ENCODE results near the gene JADE2. TPM values are rescaled to one million over a fixed set of nuclear protein-coding genes. Genes with fewer than 3 reads are reported as not detected.
A peak's percentile ranks its signal among the peaks of the same experiment; 100 is the strongest.
"Not testable (repeated sequence)": the region's sequence is repeated elsewhere in the genome, so short reads cannot be mapped to it uniquely, and the experiment has no call there.

The JADE2 gene
- total RNA-seq, 2 experiments from 2014 or later, result 32.3 to 67.0 TPM

DNA sequence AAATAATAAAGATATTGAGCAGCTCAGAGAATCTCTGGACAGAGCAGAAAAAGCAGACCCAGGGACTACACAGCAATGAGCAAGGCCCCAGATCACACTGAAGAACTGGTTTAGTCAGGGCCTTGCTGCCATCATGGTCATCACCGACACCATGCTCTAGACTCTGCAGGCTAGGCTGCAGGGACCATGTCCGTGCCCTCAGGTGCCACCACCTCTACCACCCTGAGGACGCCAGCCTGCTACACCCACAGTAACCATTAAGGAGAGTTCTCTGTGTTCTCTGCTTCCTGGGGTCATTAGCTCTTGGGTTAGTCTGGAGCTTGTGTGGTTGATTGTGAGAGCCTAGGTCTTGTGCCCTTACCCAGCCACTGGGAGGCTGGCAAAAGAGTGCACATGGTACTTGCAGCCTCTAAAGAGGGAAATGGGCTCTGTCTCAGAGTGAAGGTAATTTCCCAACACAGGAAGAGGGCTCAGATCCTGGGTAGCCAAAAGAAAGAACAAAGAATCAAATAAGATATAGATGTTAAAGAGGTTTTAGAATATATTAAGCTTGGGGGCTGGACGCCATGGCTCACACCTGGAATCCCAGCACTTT, 31.9 kb upstream of the JADE2 start:
- H3K4me1 ChIP-seq (ENCODE audit: insufficient read depth, low read length, poor library complexity, severe bottlenecking), result no peaks in the 10 kb centered on the region
- no peak overlapping the region for H3K27ac ChIP-seq (ENCODE audit: low read depth, low read length, poor library complexity, severe bottlenecking)
- intact Hi-C loops (cut with micrococcal nuclease; ENCODE audit: unreplicated experiment), result no loop called here
- DNase-seq (ENCODE audit: low spot score), result no peak
- no peak overlapping the region for H3K4me3 ChIP-seq (ENCODE audit: low read depth, low read length, poor library complexity, severe bottlenecking)
- CTCF ChIA-PET (ENCODE audit: unreplicated experiment), result no interaction called here
- no peaks in the 10 kb centered on the region for H3K79me2 ChIP-seq (ENCODE audit: insufficient read depth, low read depth, low read length)
- no TSS peak for BruUV-seq (replicated peaks)
- H4K20me1 ChIP-seq (ENCODE audit: insufficient read depth, low read length), result no peaks in the 10 kb centered on the region
- H3K9me3 ChIP-seq (ENCODE audit: low read length), result no peaks in the 10 kb centered on the region
- H3K4me2 ChIP-seq (ENCODE audit: low read length), result no peak overlapping the region
- no peaks in the 10 kb centered on the region for H3K36me3 ChIP-seq (ENCODE audit: insufficient read depth, low read length)
- no peaks in the 10 kb centered on the region for H3K9me2 ChIP-seq (ENCODE audit: insufficient read depth, low read length)
- TF ChIP-seq, protein P1, sequence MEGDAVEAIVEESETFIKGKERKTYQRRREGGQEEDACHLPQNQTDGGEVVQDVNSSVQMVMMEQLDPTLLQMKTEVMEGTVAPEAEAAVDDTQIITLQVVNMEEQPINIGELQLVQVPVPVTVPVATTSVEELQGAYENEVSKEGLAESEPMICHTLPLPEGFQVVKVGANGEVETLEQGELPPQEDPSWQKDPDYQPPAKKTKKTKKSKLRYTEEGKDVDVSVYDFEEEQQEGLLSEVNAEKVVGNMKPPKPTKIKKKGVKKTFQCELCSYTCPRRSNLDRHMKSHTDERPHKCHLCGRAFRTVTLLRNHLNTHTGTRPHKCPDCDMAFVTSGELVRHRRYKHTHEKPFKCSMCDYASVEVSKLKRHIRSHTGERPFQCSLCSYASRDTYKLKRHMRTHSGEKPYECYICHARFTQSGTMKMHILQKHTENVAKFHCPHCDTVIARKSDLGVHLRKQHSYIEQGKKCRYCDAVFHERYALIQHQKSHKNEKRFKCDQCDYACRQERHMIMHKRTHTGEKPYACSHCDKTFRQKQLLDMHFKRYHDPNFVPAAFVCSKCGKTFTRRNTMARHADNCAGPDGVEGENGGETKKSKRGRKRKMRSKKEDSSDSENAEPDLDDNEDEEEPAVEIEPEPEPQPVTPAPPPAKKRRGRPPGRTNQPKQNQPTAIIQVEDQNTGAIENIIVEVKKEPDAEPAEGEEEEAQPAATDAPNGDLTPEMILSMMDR (conservative IDR thresholded peaks at IDR 0.05; ENCODE audit: low read length), result no peak
- no peak for TF ChIP-seq EZH2phosphoT487 (IDR thresholded peaks at IDR 0.05; ENCODE audit: borderline replicate concordance, low read depth, low read length)
- H2AFZ ChIP-seq (ENCODE audit: low read length), result no peak overlapping the region
- POLR2A ChIA-PET, result no interaction called here

DNA sequence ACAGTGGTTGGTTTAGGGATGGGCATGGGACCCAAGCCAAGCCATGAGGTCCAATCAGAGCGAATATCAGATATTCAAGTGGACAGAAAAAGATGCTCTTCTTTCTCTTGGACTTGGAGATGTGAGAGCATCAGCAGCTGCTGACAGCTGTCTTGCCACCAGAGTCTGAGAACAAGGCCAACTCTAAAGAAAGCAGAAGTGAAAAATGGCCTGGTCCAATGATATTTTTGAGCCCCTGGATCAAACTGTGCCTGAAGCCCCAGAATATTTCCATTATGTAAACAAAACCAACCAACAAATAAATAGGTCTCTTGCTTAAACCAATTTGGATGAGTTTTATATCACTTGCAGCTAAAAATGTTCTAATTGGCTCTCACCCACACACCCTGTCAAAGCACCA, 30.7 kb upstream of the JADE2 start:
- BruUV-seq (replicated peaks), result no TSS peak
- Histone ChIP-seq H3K36me3 (ENCODE audit: insufficient read depth, low read length) (no peaks in the 10 kb centered on the region), H4K20me1 (ENCODE audit: insufficient read depth, low read length) (no peaks in the 10 kb centered on the region), H3K9me2 (ENCODE audit: insufficient read depth, low read length) (no peaks in the 10 kb centered on the region), H3K79me2 (ENCODE audit: insufficient read depth, low read depth, low read length) (no peaks in the 10 kb centered on the region), H3K4me2 (ENCODE audit: low read length) (no peak overlapping the region), H3K4me3 (ENCODE audit: low read depth, low read length, poor library complexity, severe bottlenecking) (no peak overlapping the region), H3K4me1 (ENCODE audit: insufficient read depth, low read length, poor library complexity, severe bottlenecking) (no peaks in the 10 kb centered on the region), H3K9me3 (ENCODE audit: low read length) (no peaks in the 10 kb centered on the region), H2AFZ (ENCODE audit: low read length) (no peak overlapping the region), H3K27ac (ENCODE audit: low read depth, low read length, poor library complexity, severe bottlenecking) (no peak overlapping the region)
- CTCF ChIA-PET (ENCODE audit: unreplicated experiment), result no interaction called here
- TF ChIP-seq EZH2phosphoT487 (IDR thresholded peaks at IDR 0.05; ENCODE audit: borderline replicate concordance, low read depth, low read length), result no peak
- TF ChIP-seq, protein P1 (conservative IDR thresholded peaks at IDR 0.05; ENCODE audit: low read length), result no peak
- POLR2A ChIA-PET, result no interaction called here
- intact Hi-C loops (cut with micrococcal nuclease; ENCODE audit: unreplicated experiment), result no loop called here
- peak; percentile 21 for DNase-seq (ENCODE audit: low spot score)

DNA sequence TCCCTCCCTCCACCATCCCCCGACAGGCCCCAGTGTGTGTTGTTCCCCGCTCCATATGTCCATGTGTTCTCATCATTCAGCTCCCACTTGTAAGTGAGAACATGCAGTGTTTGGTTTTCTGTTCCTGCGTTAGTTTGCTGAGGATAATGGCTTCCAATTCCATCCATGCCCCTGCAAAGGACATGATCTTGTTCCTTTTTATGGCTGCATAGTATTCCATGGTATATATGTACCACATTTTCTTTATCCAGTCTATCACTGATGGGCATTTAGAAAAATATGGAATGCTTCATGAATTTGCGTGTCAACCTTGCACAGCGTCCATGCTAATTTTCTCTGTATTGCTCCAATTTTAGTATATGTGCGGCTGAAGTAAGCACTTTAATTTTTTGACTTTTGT, 25.6 kb upstream of the JADE2 start:
- POLR2A ChIA-PET; intact Hi-C loops (cut with micrococcal nuclease; ENCODE audit: unreplicated experiment); H3K27ac ChIP-seq (ENCODE audit: low read depth, low read length, poor library complexity, severe bottlenecking); DNase-seq (ENCODE audit: low spot score); H3K4me3 ChIP-seq (ENCODE audit: low read depth, low read length, poor library complexity, severe bottlenecking); H3K4me2 ChIP-seq (ENCODE audit: low read length); H3K36me3 ChIP-seq (ENCODE audit: insufficient read depth, low read length); H3K9me3 ChIP-seq (ENCODE audit: low read length); CTCF ChIA-PET (ENCODE audit: unreplicated experiment); H2AFZ ChIP-seq (ENCODE audit: low read length); H4K20me1 ChIP-seq (ENCODE audit: insufficient read depth, low read length); BruUV-seq (replicated peaks); H3K79me2 ChIP-seq (ENCODE audit: insufficient read depth, low read depth, low read length); H3K9me2 ChIP-seq (ENCODE audit: insufficient read depth, low read length): not testable (repeated sequence)
- H3K4me1 ChIP-seq (ENCODE audit: insufficient read depth, low read length, poor library complexity, severe bottlenecking), result peaks cover 11% of the 10 kb centered on the region

All from OCI-LY7 (cell line).